ENCODE data around the gene POP7. TPM values are rescaled to one million over a fixed set of nuclear protein-coding genes. Genes with fewer than 3 reads are reported as not detected.

The POP7 gene
- 21.5 and 28.7 TPM in 2 replicates for total RNA-seq

DNA sequence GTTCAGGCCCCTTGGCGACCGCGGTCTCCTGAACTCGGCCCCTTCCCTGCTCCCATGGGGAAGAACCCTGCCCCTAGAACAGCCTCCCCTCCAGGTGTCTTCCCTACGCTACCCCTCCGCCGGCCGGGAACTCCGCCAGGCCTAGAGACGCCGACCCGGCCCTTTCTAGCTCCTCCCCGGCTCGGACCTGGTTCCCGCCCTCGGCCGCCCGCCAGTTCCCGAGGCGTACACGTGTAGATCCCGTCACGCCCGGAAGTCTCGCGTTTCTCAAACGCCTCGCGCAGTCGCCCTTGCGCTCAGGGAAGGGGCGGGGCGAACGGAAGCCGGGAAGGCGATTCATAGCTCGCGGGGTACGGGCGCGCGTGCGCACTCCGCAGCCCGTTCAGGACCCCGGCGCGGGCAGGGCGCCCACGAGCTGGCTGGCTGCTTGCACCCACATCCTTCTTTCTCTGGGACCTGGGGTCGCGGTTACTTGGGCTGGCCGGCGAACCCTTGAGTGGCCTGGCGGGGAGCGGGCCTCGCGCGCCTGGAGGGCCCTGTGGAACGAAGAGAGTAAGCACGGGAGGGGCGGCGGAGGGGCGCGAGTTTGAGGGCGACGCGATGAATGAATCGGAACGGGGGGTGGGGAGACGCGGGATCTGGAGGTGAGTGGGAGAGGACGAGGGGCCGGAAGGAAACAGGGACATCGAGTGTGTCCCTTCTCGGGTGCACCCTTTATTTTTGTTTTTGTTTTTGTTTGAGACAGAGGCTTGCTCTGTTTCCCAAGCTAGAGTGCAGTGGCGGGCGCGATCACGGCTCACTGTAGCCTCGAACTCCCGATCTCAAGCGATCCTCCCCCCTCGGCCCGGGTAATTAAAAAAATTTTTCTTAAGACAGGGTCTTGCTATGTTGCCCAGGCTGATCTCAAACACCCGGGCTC lies at the start of gene POP7:
Gene POP7 (plus strand): TSS at position 369 of the 919 bp plus-strand sequence. CDS start 710 bp downstream, outside the sequence.

GRCh38 chr7:100673302-100673941 lies 32.5 kb upstream of the POP7 start, which contains the start of gene GNB2:
Gene GNB2, plus strand, starts transcription at chr7:100673740. Its CDS starts 2,526 bp downstream, at chr7:100676266.

DNA sequence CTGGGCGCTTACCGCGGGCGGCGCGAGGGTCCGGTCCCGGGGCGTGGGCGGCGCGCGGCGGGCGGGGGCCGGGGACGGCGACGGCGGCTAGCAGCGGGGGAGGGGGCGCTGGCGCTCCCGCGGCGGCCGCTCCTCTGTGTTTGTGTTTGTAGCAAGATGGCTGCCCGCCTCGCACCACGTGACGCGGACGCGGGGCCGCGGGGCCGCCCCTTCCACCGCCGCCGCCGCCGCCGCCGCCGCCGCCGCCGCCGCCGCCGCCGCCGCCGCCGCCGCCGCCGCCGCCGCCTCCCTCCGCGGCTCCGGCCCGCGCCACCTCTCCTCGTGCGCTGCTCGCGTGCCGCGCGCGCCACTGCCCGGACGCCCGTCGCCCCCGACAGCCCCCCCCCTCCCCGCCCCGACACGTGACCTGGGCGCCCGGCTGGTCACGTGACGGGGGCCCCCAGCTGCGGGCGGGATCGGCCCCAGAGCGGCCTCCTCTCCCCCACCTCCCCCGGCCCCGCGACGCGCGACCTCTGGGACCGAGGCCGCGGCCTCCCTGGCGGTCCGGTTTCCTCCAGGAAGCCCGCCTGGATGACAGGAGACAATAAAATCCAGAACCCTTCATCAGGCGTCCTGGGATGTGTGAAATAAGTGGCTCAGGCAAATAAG lies 11.7 kb upstream of the POP7 start, which contains the start of gene GIGYF1:
Gene GIGYF1 (minus strand): TSS at position 153 of the 648 bp plus-strand sequence. CDS start 6,012 bp downstream, outside the sequence.

DNA sequence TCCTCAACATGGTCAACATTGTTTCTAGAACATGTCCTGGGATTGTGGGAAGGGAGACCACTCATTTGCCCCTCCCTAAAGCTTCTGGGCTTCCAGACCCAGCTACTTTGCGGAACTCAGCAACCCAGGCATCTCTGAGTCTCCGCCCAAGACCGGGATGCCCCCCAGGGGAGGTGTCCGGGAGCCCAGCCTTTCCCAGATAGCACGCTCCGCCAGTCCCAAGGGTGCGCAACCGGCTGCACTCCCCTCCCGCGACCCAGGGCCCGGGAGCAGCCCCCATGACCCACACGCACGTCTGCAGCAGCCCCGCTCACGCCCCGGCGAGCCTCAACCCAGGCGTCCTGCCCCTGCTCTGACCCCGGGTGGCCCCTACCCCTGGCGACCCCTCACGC lies 14.4 kb downstream of the POP7 start, which contains the start of gene EPO:
Gene EPO (plus strand): TSS at position 190 of the 392 bp plus-strand sequence. CDS start 513 bp downstream, outside the sequence.

Other genes starting within 250 kb of the POP7 start
- gene SPACDR, start 241.9 kb upstream of the POP7 start, total RNA-seq: 1.5 TPM in 1 of 2 replicates, not detected in the other
- 53.6 and 78.3 TPM in 2 replicates for gene TSC22D4, start 226.9 kb upstream of the POP7 start, total RNA-seq
- gene NYAP1, start 222.2 kb upstream of the POP7 start, total RNA-seq: 2.4 and 7.0 TPM in 2 replicates
- gene AGFG2, start 166.9 kb upstream of the POP7 start, total RNA-seq: 24.3 and 43.0 TPM in 2 replicates
- gene SAP25, start 132.2 kb upstream of the POP7 start, total RNA-seq: not detected in 2 replicates
- gene LRCH4, start 120.0 kb upstream of the POP7 start, total RNA-seq: 35.0 and 56.3 TPM in 2 replicates
- gene FBXO24, start 119.8 kb upstream of the POP7 start, total RNA-seq: 0.65 and 3.1 TPM in 2 replicates
- gene PCOLCE, start 103.8 kb upstream of the POP7 start, total RNA-seq: 131 and 244 TPM in 2 replicates
- gene MOSPD3, start 93.6 kb upstream of the POP7 start, total RNA-seq: 12.8 and 30.7 TPM in 2 replicates
- 2.9 and 4.5 TPM in 2 replicates for gene TFR2, start 64.6 kb upstream of the POP7 start, total RNA-seq
- gene ACTL6B, start 49.7 kb upstream of the POP7 start, total RNA-seq: not detected in 2 replicates
- 215 and 238 TPM in 2 replicates for gene GNB2, start 32.4 kb upstream of the POP7 start, total RNA-seq
- 11.0 and 15.0 TPM in 2 replicates for gene GIGYF1, start 11.9 kb upstream of the POP7 start, total RNA-seq
- not detected in 2 replicates for gene EPO, start 14.3 kb downstream of the POP7 start, total RNA-seq
- not detected in 2 replicates for gene ZAN, start 27.5 kb downstream of the POP7 start, total RNA-seq
- 44.4 and 46.8 TPM in 2 replicates for gene EPHB4, start 121.4 kb downstream of the POP7 start, total RNA-seq
- gene SLC12A9, start 146.6 kb downstream of the POP7 start, total RNA-seq: 13.4 and 16.2 TPM in 2 replicates
- gene TRIP6, start 161.3 kb downstream of the POP7 start, total RNA-seq: 88.0 and 92.2 TPM in 2 replicates
- 43.1 and 52.2 TPM in 2 replicates for gene SRRT, start 169.0 kb downstream of the POP7 start, total RNA-seq
- 0.49 and 6.0 TPM in 2 replicates for gene UFSP1, start 183.6 kb downstream of the POP7 start, total RNA-seq
- gene ACHE, start 189.8 kb downstream of the POP7 start, total RNA-seq: 0.16 TPM in 1 of 2 replicates, not detected in the other
- gene MUC3A, start 243.4 kb downstream of the POP7 start, total RNA-seq: not detected in 2 replicates